ENCODE measurements around the gene PCLAF. TPM values are rescaled to one million over a fixed set of nuclear protein-coding genes. Genes with fewer than 3 reads are reported as not detected.

The PCLAF gene
- total and polyA plus RNA-seq, 2 of the 8 experiments (the other 6 are each of a cell fraction or from before 2014, with no cell fraction given): 76.2 to 124 TPM

GRCh38 chr15:64337761-64338160 is 43.5 kb downstream of the PCLAF start (continued):
- TF ChIP-seq RAD21 (IDR thresholded peaks at IDR 0.05 in 1 of 2, conservative IDR thresholded peaks at IDR 0.05 in 1 of 2; ENCODE audit: low read depth in 2 of 2, low read length in 2 of 2) (no peak), TEAD4 (IDR thresholded peaks at IDR 0.05; ENCODE audit: low read depth, low read length) (no peak), FOSL1 (IDR thresholded peaks at IDR 0.05; ENCODE audit: insufficient read depth, low read depth, low read length) (no peak), RNF2 (IDR thresholded peaks at IDR 0.05; ENCODE audit: borderline replicate concordance, low read depth, low read length, missing control alignments, poor library complexity, severe bottlenecking) (no peak), BCL11A (IDR thresholded peaks at IDR 0.05; ENCODE audit: low read depth in 2 of 2, low read length in 2 of 2) (no peak), JUND (IDR thresholded peaks at IDR 0.05; ENCODE audit: low read length) (no peak), ASH2L (IDR thresholded peaks at IDR 0.05; ENCODE audit: low read length) (no peak)

All from H1 (cell line).